CD1c-positive myeloid dendritic cell (primary cell): Measurements from ENCODE around the gene ESPNL.
A peak's percentile ranks its signal among the peaks of the same experiment; 100 is the strongest.
"Not testable (repeated sequence)": the region's sequence is repeated elsewhere in the genome, so short reads cannot be mapped to it uniquely, and the experiment has no call there.

Experiments used
- DNase-seq: peaks from one replicate; pipeline ENCODE4 v3.0.0-alpha.2; 2016; ENCODE audit errors: extremely low spot score

The ESPNL gene

GRCh38 chr2:238100049-238100820 lies at the start of gene ESPNL:
Gene ESPNL (plus strand): TSS chr2:238100340. CDS start chr2:238100420, 80 bp downstream.
- DNase-seq = peak; percentile 63

- no peak for DNase-seq
Measured at GRCh38 chr2:238053191-238053776, 46.9 kb upstream of the ESPNL start.

GRCh38 chr2:238055841-238056240 lies 44.3 kb upstream of the ESPNL start:
- DNase-seq = peak; percentile 11

GRCh38 chr2:238057696-238058575 lies 42.2 kb upstream of the ESPNL start:
- not testable (repeated sequence) for DNase-seq

- DNase-seq = no peak
Measured at GRCh38 chr2:238059505-238059904, 40.6 kb upstream of the ESPNL start.

- DNase-seq = no peak
Measured at GRCh38 chr2:238060096-238060541, 40.0 kb upstream of the ESPNL start.

GRCh38 chr2:238060542-238061314 lies 39.4 kb upstream of the ESPNL start, which contains the start of gene SCLY:
Gene SCLY (plus strand): TSS chr2:238061001. CDS start chr2:238061055, 54 bp downstream.
- peak; percentile 99 for DNase-seq

GRCh38 chr2:238061315-238062202 lies 38.6 kb upstream of the ESPNL start:
- DNase-seq = peak; percentile 17

GRCh38 chr2:238063414-238064189 lies 36.5 kb upstream of the ESPNL start:
- DNase-seq = no peak

GRCh38 chr2:238064376-238064775 lies 35.8 kb upstream of the ESPNL start:
- no peak for DNase-seq

- no peak for DNase-seq
Measured at GRCh38 chr2:238065071-238065846, 34.9 kb upstream of the ESPNL start.

GRCh38 chr2:238066218-238066617 lies 33.9 kb upstream of the ESPNL start:
- no peak for DNase-seq

- not testable (repeated sequence) for DNase-seq
Measured at GRCh38 chr2:238066718-238067117, 33.4 kb upstream of the ESPNL start.

GRCh38 chr2:238067939-238068338 lies 32.2 kb upstream of the ESPNL start:
- DNase-seq = no peak

- no peak for DNase-seq
Measured at GRCh38 chr2:238069021-238069709, 31.0 kb upstream of the ESPNL start.

- DNase-seq = no peak
Measured at GRCh38 chr2:238069877-238070276, 30.3 kb upstream of the ESPNL start.

GRCh38 chr2:238075397-238075796 lies 24.7 kb upstream of the ESPNL start:
- DNase-seq = no peak

GRCh38 chr2:238077292-238077691 lies 22.8 kb upstream of the ESPNL start:
- DNase-seq = no peak
